ENCODE results near the gene VSX1. TPM values are rescaled to one million over a fixed set of nuclear protein-coding genes. Genes with fewer than 3 reads are reported as not detected.

VSX1 gene
- total and polyA plus RNA-seq, 2 donors (not counting 1 experiment from before 2014, with no cell fraction given): not detected

GRCh38 chr20:25129428-25129827 is 47.5 kb upstream of the VSX1 start:
- no peak overlapping the region for H3K27ac Mint-ChIP-seq
- no peak overlapping the region for H3K9ac ChIP-seq (ENCODE audit: low read length)
- H3K27me3 Mint-ChIP-seq: peaks cover 23% of the 10 kb centered on the region
- DNase-seq (no peak), ATAC-seq (ENCODE audit: low read depth) (no peak)
- H3K36me3 ChIP-seq (replicated peaks in 1 of 2; ENCODE audit: control extremely low read depth in 1 of 2, control insufficient read depth in 1 of 2, extremely low read depth in 1 of 2, insufficient read depth in 2 of 2, low read length in 1 of 2): no peaks in the 10 kb centered on the region
- H3K4me2 ChIP-seq (replicated peaks; ENCODE audit: low read depth, low read length, poor library complexity, severe bottlenecking): no peak overlapping the region
- H3K4me1 Mint-ChIP-seq: no peaks in the 10 kb centered on the region
- H3K79me2 ChIP-seq (ENCODE audit: control insufficient read depth, insufficient read depth, low read length): no peaks in the 10 kb centered on the region
- intact Hi-C loops (cut with micrococcal nuclease): no loop called here
- peaks cover 0 to 8% (median 2%) of the 10 kb centered on the region in 3 donors for H3K9me3 ChIP-seq (ENCODE audit: control extremely low read depth in 1 of 3, control insufficient read depth in 2 of 3, insufficient read depth in 1 of 3, low read length in 2 of 3)
- CTCF ChIA-PET: no interaction called here
- H3K4me1 ChIP-seq (ENCODE audit: control insufficient read depth in 2 of 2, insufficient read depth in 2 of 2, low read length in 2 of 2): no peaks in the 10 kb centered on the region
- POLR2A ChIA-PET: no interaction called here
- H3K4me3 Mint-ChIP-seq: no peak overlapping the region
- no peak for TF ChIP-seq EZH2 (IDR thresholded peaks at IDR 0.05; ENCODE audit: borderline replicate concordance, insufficient read depth, low read depth, low read length, poor library complexity, severe bottlenecking)
- TF ChIP-seq, protein P1, sequence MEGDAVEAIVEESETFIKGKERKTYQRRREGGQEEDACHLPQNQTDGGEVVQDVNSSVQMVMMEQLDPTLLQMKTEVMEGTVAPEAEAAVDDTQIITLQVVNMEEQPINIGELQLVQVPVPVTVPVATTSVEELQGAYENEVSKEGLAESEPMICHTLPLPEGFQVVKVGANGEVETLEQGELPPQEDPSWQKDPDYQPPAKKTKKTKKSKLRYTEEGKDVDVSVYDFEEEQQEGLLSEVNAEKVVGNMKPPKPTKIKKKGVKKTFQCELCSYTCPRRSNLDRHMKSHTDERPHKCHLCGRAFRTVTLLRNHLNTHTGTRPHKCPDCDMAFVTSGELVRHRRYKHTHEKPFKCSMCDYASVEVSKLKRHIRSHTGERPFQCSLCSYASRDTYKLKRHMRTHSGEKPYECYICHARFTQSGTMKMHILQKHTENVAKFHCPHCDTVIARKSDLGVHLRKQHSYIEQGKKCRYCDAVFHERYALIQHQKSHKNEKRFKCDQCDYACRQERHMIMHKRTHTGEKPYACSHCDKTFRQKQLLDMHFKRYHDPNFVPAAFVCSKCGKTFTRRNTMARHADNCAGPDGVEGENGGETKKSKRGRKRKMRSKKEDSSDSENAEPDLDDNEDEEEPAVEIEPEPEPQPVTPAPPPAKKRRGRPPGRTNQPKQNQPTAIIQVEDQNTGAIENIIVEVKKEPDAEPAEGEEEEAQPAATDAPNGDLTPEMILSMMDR (IDR thresholded peaks at IDR 0.05): no peak
- no peaks in the 10 kb centered on the region for H4K20me1 ChIP-seq (ENCODE audit: control insufficient read depth, insufficient read depth, low read length, poor library complexity, severe bottlenecking)
- H3K27me3 ChIP-seq (replicated peaks in 1 of 4; ENCODE audit: control extremely low read depth in 1 of 4, control insufficient read depth in 3 of 4, insufficient read depth in 4 of 4, low read length in 3 of 4): no peaks in the 10 kb centered on the region
- peaks cover 7% of the 10 kb centered on the region for H3K9me3 Mint-ChIP-seq (ENCODE audit: insufficient read depth)
- no peak overlapping the region for H3K27ac ChIP-seq (ENCODE audit: low read length in 2 of 2)
- H2AFZ ChIP-seq (ENCODE audit: insufficient read depth, low read depth, low read length, poor library complexity, severe bottlenecking): no peak overlapping the region
- 89% methylated on average over 6 of the region's 6 CpGs for WGBS (ENCODE audit: insufficient coverage)
- H3K4me3 ChIP-seq (ENCODE audit: control extremely low read depth in 1 of 5, extremely low read depth in 1 of 5, insufficient read depth in 1 of 5, low read depth in 2 of 5, low read length in 4 of 5): no peak overlapping the region

GRCh38 chr20:25128649-25129048 is 46.7 kb upstream of the VSX1 start:
- no peak overlapping the region for H3K4me3 Mint-ChIP-seq
- DNase-seq (no peak), ATAC-seq (ENCODE audit: low read depth) (no peak)
- peaks cover 7% of the 10 kb centered on the region for H3K9me3 Mint-ChIP-seq (ENCODE audit: insufficient read depth)
- no peak overlapping the region for H3K4me2 ChIP-seq (replicated peaks; ENCODE audit: low read depth, low read length, poor library complexity, severe bottlenecking)
- no peaks in the 10 kb centered on the region for H3K4me1 ChIP-seq (ENCODE audit: control insufficient read depth in 2 of 2, insufficient read depth in 2 of 2, low read length in 2 of 2)
- no peak overlapping the region for H2AFZ ChIP-seq (ENCODE audit: insufficient read depth, low read depth, low read length, poor library complexity, severe bottlenecking)
- H3K9me3 ChIP-seq (ENCODE audit: control extremely low read depth in 1 of 3, control insufficient read depth in 2 of 3, insufficient read depth in 1 of 3, low read length in 2 of 3): peaks cover 0 to 8% (median 2%) of the 10 kb centered on the region in 3 donors
- H3K4me3 ChIP-seq (ENCODE audit: control extremely low read depth in 1 of 5, extremely low read depth in 1 of 5, insufficient read depth in 1 of 5, low read depth in 2 of 5, low read length in 4 of 5): no peak overlapping the region
- H3K27ac ChIP-seq (ENCODE audit: low read length in 2 of 2): no peak overlapping the region
- no peaks in the 10 kb centered on the region for H3K4me1 Mint-ChIP-seq
- H3K27me3 Mint-ChIP-seq: peaks cover 22% of the 10 kb centered on the region
- no peaks in the 10 kb centered on the region for H4K20me1 ChIP-seq (ENCODE audit: control insufficient read depth, insufficient read depth, low read length, poor library complexity, severe bottlenecking)
- 79% methylated on average over 2 of the region's 5 CpGs for WGBS (ENCODE audit: insufficient coverage)
- H3K27me3 ChIP-seq (replicated peaks in 1 of 4; ENCODE audit: control extremely low read depth in 1 of 4, control insufficient read depth in 3 of 4, insufficient read depth in 4 of 4, low read length in 3 of 4): no peaks in the 10 kb centered on the region
- TF ChIP-seq EZH2 (IDR thresholded peaks at IDR 0.05; ENCODE audit: borderline replicate concordance, insufficient read depth, low read depth, low read length, poor library complexity, severe bottlenecking): no peak
- TF ChIP-seq, protein P1 (IDR thresholded peaks at IDR 0.05): no peak
- intact Hi-C loops (cut with micrococcal nuclease): no loop called here
- no peak overlapping the region for H3K9ac ChIP-seq (ENCODE audit: low read length)
- ChIA-PET CTCF (no interaction called here), POLR2A (no interaction called here)
- no peak overlapping the region for H3K27ac Mint-ChIP-seq
- no peaks in the 10 kb centered on the region for H3K79me2 ChIP-seq (ENCODE audit: control insufficient read depth, insufficient read depth, low read length)
- no peaks in the 10 kb centered on the region for H3K36me3 ChIP-seq (replicated peaks in 1 of 2; ENCODE audit: control extremely low read depth in 1 of 2, control insufficient read depth in 1 of 2, extremely low read depth in 1 of 2, insufficient read depth in 2 of 2, low read length in 1 of 2)

Data from B cell (primary cell).